Cardiac fibroblast (primary cell): Measurements from ENCODE around the gene SFI1.
"Not testable (repeated sequence)": the region's sequence is repeated elsewhere in the genome, so short reads cannot be mapped to it uniquely, and the experiment has no call there.

Experiments
- DNase-seq, 2 donors: peaks; one replicate each; pipeline versions ENCODE4 v3.0.0 to v3.0.0-alpha.2; 2010; ENCODE audit warnings: low read depth in 2 of 2
- H3K4me3 ChIP-seq, 2 donors: replicated peaks in 1 of 2; 1 replicate in 1 of 2; 2 replicates in 1 of 2; pipeline ENCODE4 v1.5.1; 2011; ENCODE audit warnings: low read depth in 2 of 2, low read length in 2 of 2, mild to moderate bottlenecking in 2 of 2, moderate library complexity in 1 of 2
- CTCF ChIP-seq: IDR thresholded peaks from one replicate; pipeline ENCODE4 v1.5.1; 2011; ENCODE audit warnings: low read depth, mild to moderate bottlenecking, low read length, inconsistent platforms

Gene SFI1

GRCh38 chr22:31540966-31541365, 44.6 kb downstream of the SFI1 start:
- no peak for TF ChIP-seq CTCF
- no peak for DNase-seq
- no peak overlapping the region for H3K4me3 ChIP-seq

DNA sequence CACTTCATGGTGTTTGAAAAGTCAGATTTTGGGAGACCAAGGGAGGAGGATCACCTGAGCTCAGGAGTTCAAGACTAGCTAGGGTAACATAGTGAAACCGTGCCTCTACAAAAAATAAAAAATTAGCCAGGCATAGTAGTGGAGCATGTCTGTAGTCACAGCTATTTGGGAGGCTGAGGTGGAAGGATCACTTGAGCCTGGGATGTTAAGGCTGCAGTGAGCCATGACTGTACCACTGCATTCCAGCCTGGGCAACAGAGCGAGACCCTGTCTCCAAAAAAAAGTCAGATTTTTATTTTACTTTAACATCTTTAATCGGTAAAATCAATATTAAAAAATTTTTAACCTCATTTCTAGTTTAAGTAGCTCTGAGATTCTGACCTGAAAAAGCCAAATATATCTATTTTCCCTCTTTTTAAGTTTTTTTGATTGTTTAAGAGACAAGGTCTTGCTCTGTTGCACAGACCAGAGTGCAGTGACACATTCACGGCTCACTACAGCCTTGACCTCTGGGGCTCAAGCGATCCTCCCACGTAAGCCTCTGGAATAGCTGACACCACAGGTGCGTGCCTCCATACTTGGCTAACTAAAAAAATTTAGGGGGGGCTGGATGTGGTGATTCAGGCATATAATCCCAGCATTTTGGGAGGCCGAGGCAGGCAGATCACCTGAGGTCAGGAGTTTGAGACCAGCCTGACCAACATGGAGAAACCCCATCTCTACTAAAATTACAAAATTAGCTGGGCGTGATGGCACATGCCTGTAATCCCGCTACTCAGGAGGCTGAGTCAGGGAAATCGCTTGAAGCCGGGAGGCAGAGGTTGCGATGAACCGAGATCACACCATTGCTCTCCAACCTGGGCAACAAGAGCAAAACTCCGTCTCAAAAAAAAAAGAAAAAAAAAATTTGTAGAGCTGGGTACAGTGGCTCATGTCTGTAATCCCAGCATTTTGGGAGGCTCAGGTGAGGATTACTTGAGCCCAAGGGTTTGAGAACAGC, 48.4 kb downstream of the SFI1 start:
- no peak for TF ChIP-seq CTCF
- no peak overlapping the region for H3K4me3 ChIP-seq
- DNase-seq: no peak

- no peak overlapping the region for H3K4me3 ChIP-seq
- TF ChIP-seq CTCF: no peak
- DNase-seq: no peak
Observed at GRCh38 chr22:31550871-31551370, 54.6 kb downstream of the SFI1 start.

GRCh38 chr22:31556627-31557203, 60.4 kb downstream of the SFI1 start:
- peak; percentile 61 to 67 for DNase-seq
- TF ChIP-seq CTCF: peak; percentile 71
- no peak overlapping the region for H3K4me3 ChIP-seq

GRCh38 chr22:31558546-31558945, 62.2 kb downstream of the SFI1 start:
- DNase-seq: peak; percentile 14 to 53
- not testable (repeated sequence) for H3K4me3 ChIP-seq

GRCh38 chr22:31561238-31561887, 65.0 kb downstream of the SFI1 start:
- peak; percentile 95 for TF ChIP-seq CTCF
- H3K4me3 ChIP-seq: no peak overlapping the region
- DNase-seq: peak; percentile 85 to 91

DNA sequence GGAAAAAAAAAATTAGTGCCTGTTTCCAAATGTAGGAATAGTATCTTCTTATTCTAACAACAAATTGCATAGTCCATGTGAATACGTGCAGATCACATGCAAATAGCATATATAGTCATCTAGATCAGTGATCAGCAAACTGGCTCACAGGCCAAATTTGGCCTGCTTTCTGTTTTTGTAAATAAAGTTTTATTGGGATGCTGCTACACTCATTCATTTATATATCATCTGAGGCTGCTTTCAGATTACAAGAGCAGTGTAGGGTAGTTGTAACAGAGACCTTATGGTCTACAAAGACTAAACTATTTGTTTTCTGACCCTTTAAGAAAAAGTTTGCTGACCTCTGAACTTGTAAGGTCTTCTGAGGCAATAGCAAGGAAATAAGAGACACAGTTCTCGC, 65.6 kb downstream of the SFI1 start:
- TF ChIP-seq CTCF: no peak
- DNase-seq: peak in 1 of 2 donors; percentile 13

More for the DNA sequence above, 65.6 kb downstream of the SFI1 start:
- H3K4me3 ChIP-seq: no peak overlapping the region
